ENCODE data around the gene FRMD6. TPM values are rescaled to one million over a fixed set of nuclear protein-coding genes. Genes with fewer than 3 reads are reported as not detected.

Gene FRMD6
- total and polyA plus RNA-seq, 9 donors = 19.4 to 41.4 (median 27.1) TPM

DNA sequence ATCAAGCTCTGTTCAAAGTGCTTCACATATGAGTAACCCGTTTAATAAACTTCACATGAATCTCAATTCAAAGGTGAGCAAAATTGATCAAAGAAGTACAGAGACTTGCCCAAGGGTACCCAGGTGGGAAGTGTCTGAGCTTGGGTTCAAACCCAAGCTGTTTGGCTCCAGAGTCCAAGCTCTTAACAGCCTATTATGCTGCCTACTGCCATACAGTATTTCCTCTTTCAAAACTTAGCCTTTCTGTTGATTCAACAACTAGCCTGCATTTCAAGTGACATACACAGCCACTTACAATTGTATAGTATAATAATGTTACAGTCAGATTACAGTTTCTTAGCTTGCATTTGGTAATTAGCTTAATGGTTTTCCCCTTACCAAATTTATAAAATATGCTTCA, 29.7 kb downstream of the FRMD6 start:
- no CpG with 5 or more reads among the region's 1 CpG for WGBS (ENCODE audit: insufficient coverage)
- H3K4me1 ChIP-seq (ENCODE audit: control insufficient read depth, insufficient read depth, low read length) = peaks cover 4% of the 10 kb centered on the region
- no peaks in the 10 kb centered on the region for H3K36me3 ChIP-seq (ENCODE audit: control insufficient read depth, insufficient read depth, low read length)
- DNase-seq = no peak
- H3K27me3 ChIP-seq (ENCODE audit: control insufficient read depth, insufficient read depth, low read length) = no peaks in the 10 kb centered on the region
- no peaks in the 10 kb centered on the region for H3K9me3 ChIP-seq (replicated peaks; ENCODE audit: control insufficient read depth, low read depth, low read length)
- H3K27ac ChIP-seq (ENCODE audit: low read length) = no peak overlapping the region
- H3K4me3 ChIP-seq (ENCODE audit: low read length) = no peak overlapping the region

GRCh38 chr14:51682411-51682810, 30.7 kb downstream of the FRMD6 start:
- Histone ChIP-seq H3K27me3 (ENCODE audit: control insufficient read depth, insufficient read depth, low read length) (no peaks in the 10 kb centered on the region), H3K36me3 (ENCODE audit: control insufficient read depth, insufficient read depth, low read length) (no peaks in the 10 kb centered on the region), H3K27ac (ENCODE audit: low read length) (no peak overlapping the region), H3K4me3 (ENCODE audit: low read length) (no peak overlapping the region), H3K4me1 (ENCODE audit: control insufficient read depth, insufficient read depth, low read length) (peaks cover 4% of the 10 kb centered on the region), H3K9me3 (replicated peaks; ENCODE audit: control insufficient read depth, low read depth, low read length) (no peaks in the 10 kb centered on the region)
- no CpG with 5 or more reads among the region's 1 CpG for WGBS (ENCODE audit: insufficient coverage)
- DNase-seq = no peak

GRCh38 chr14:51684760-51685159, 33.0 kb downstream of the FRMD6 start:
- Histone ChIP-seq H3K27me3 (ENCODE audit: control insufficient read depth, insufficient read depth, low read length) (no peaks in the 10 kb centered on the region), H3K27ac (ENCODE audit: low read length) (no peak overlapping the region), H3K4me1 (ENCODE audit: control insufficient read depth, insufficient read depth, low read length) (no peaks in the 10 kb centered on the region), H3K4me3 (ENCODE audit: low read length) (no peak overlapping the region), H3K36me3 (ENCODE audit: control insufficient read depth, insufficient read depth, low read length) (no peaks in the 10 kb centered on the region), H3K9me3 (replicated peaks; ENCODE audit: control insufficient read depth, low read depth, low read length) (no peaks in the 10 kb centered on the region)
- no peak for DNase-seq

- no CpG with 5 or more reads among the region's 1 CpG for WGBS (ENCODE audit: insufficient coverage)
- Histone ChIP-seq H3K27me3 (ENCODE audit: control insufficient read depth, insufficient read depth, low read length) (no peaks in the 10 kb centered on the region), H3K27ac (ENCODE audit: low read length) (no peak overlapping the region), H3K4me3 (ENCODE audit: low read length) (no peak overlapping the region), H3K36me3 (ENCODE audit: control insufficient read depth, insufficient read depth, low read length) (peaks cover 5% of the 10 kb centered on the region), H3K4me1 (ENCODE audit: control insufficient read depth, insufficient read depth, low read length) (no peaks in the 10 kb centered on the region), H3K9me3 (replicated peaks; ENCODE audit: control insufficient read depth, low read depth, low read length) (no peaks in the 10 kb centered on the region)
- no peak for DNase-seq
Measured at GRCh38 chr14:51691176-51691575, 39.5 kb downstream of the FRMD6 start.

GRCh38 chr14:51692646-51693045, 40.9 kb downstream of the FRMD6 start:
- Histone ChIP-seq H3K27ac (ENCODE audit: low read length) (no peak overlapping the region), H3K27me3 (ENCODE audit: control insufficient read depth, insufficient read depth, low read length) (no peaks in the 10 kb centered on the region), H3K4me1 (ENCODE audit: control insufficient read depth, insufficient read depth, low read length) (no peaks in the 10 kb centered on the region), H3K4me3 (ENCODE audit: low read length) (no peak overlapping the region), H3K9me3 (replicated peaks; ENCODE audit: control insufficient read depth, low read depth, low read length) (no peaks in the 10 kb centered on the region), H3K36me3 (ENCODE audit: control insufficient read depth, insufficient read depth, low read length) (peaks cover 5% of the 10 kb centered on the region)
- no peak for DNase-seq
- WGBS (ENCODE audit: insufficient coverage) = 86% methylated on average over 1 of the region's 3 CpGs

GRCh38 chr14:51697848-51698247, 46.1 kb downstream of the FRMD6 start:
- 100% methylated on average over 1 of the region's 3 CpGs for WGBS (ENCODE audit: insufficient coverage)
- DNase-seq = no peak
- Histone ChIP-seq H3K27me3 (ENCODE audit: control insufficient read depth, insufficient read depth, low read length) (no peaks in the 10 kb centered on the region), H3K9me3 (replicated peaks; ENCODE audit: control insufficient read depth, low read depth, low read length) (no peaks in the 10 kb centered on the region), H3K27ac (ENCODE audit: low read length) (no peak overlapping the region), H3K4me3 (ENCODE audit: low read length) (no peak overlapping the region), H3K4me1 (ENCODE audit: control insufficient read depth, insufficient read depth, low read length) (no peaks in the 10 kb centered on the region), H3K36me3 (ENCODE audit: control insufficient read depth, insufficient read depth, low read length) (peaks cover 3% of the 10 kb centered on the region)

- no CpG with 5 or more reads among the region's 3 CpGs for WGBS (ENCODE audit: insufficient coverage)
Measured at GRCh38 chr14:51701951-51702350, 50.2 kb downstream of the FRMD6 start.

DNA sequence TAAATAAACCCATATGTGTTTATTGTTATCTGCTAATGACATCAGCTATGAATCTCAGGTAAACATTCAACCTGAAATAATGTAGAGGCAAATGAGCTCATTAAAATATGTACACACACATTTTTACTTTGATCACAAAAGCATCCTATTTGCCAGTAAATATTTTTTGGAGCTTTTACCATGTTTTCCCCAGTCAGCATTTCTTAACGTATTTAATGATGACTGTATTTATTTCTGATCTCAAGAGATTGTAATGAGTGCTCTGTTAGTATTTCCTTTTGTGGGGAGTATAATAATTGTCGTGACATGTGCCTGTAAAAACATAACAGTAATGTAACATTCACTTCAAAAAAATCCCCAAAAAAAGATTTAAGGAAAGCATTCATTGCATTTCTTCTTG, 52.1 kb downstream of the FRMD6 start:
- WGBS (ENCODE audit: insufficient coverage) = no CpG with 5 or more reads among the region's 2 CpGs
- H3K27ac ChIP-seq (ENCODE audit: low read length) = no peak overlapping the region
- DNase-seq = no peak
- H3K9me3 ChIP-seq (replicated peaks; ENCODE audit: control insufficient read depth, low read depth, low read length) = no peaks in the 10 kb centered on the region
- no peaks in the 10 kb centered on the region for H3K4me1 ChIP-seq (ENCODE audit: control insufficient read depth, insufficient read depth, low read length)
- peaks cover 27% of the 10 kb centered on the region for H3K36me3 ChIP-seq (ENCODE audit: control insufficient read depth, insufficient read depth, low read length)
- no peaks in the 10 kb centered on the region for H3K27me3 ChIP-seq (ENCODE audit: control insufficient read depth, insufficient read depth, low read length)
- H3K4me3 ChIP-seq (ENCODE audit: low read length) = no peak overlapping the region

More at GRCh38 chr14:51701951-51702350, 50.2 kb downstream of the FRMD6 start:
- no peak overlapping the region for H3K27ac ChIP-seq (ENCODE audit: low read length)
- H3K4me1 ChIP-seq (ENCODE audit: control insufficient read depth, insufficient read depth, low read length) = no peaks in the 10 kb centered on the region
- no peaks in the 10 kb centered on the region for H3K9me3 ChIP-seq (replicated peaks; ENCODE audit: control insufficient read depth, low read depth, low read length)
- no peak overlapping the region for H3K4me3 ChIP-seq (ENCODE audit: low read length)
- no peaks in the 10 kb centered on the region for H3K27me3 ChIP-seq (ENCODE audit: control insufficient read depth, insufficient read depth, low read length)
- peak; percentile 25 for DNase-seq
- H3K36me3 ChIP-seq (ENCODE audit: control insufficient read depth, insufficient read depth, low read length) = peaks cover 20% of the 10 kb centered on the region

DNA sequence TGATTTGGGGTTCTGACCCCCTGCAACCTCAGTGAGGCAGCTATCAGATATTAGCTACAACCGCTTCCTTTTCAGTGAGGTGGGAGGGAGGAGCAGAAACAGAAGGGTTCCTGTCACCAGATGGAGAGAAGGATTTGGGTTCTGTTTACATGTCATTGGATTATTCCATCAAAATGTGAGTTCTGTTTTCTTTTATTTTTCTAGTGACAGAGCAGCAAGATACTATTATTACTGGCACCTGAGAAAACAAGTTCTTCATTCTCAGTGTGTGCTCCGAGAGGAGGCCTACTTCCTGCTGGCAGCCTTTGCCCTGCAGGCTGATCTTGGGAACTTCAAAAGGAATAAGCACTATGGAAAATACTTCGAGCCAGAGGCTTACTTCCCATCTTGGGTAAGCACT, 52.8 kb downstream of the FRMD6 start:
- Histone ChIP-seq H3K9me3 (replicated peaks; ENCODE audit: control insufficient read depth, low read depth, low read length) (no peaks in the 10 kb centered on the region), H3K27me3 (ENCODE audit: control insufficient read depth, insufficient read depth, low read length) (no peaks in the 10 kb centered on the region), H3K4me3 (ENCODE audit: low read length) (no peak overlapping the region), H3K27ac (ENCODE audit: low read length) (no peak overlapping the region), H3K4me1 (ENCODE audit: control insufficient read depth, insufficient read depth, low read length) (no peaks in the 10 kb centered on the region), H3K36me3 (ENCODE audit: control insufficient read depth, insufficient read depth, low read length) (peaks cover 32% of the 10 kb centered on the region)
- WGBS (ENCODE audit: insufficient coverage) = 81% methylated on average over 2 of the region's 3 CpGs
- no peak for DNase-seq

DNA sequence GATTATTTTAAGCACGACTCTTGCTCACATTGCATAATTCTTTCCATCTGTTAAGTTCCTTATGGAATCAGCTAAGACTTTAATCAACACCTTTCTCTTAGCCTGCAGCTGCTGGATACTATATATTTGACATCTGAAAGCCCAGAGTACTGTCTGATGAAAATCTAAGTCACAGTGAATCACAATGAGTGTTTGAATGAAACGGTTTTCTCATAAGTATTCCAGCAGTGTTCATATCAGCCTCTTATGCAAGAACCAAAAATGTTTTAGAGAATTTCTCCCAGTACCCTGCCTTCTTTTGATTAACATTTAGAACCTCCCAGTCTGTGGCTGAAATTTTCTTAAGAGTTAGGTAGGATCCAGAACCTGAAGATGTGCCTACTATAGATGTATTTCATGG, 55.6 kb downstream of the FRMD6 start:
- H3K36me3 ChIP-seq (ENCODE audit: control insufficient read depth, insufficient read depth, low read length) = peaks cover 32% of the 10 kb centered on the region
- H3K4me1 ChIP-seq (ENCODE audit: control insufficient read depth, insufficient read depth, low read length) = no peaks in the 10 kb centered on the region
- no peaks in the 10 kb centered on the region for H3K9me3 ChIP-seq (replicated peaks; ENCODE audit: control insufficient read depth, low read depth, low read length)
- DNase-seq = no peak
- H3K27me3 ChIP-seq (ENCODE audit: control insufficient read depth, insufficient read depth, low read length) = no peaks in the 10 kb centered on the region
- H3K27ac ChIP-seq (ENCODE audit: low read length) = no peak overlapping the region
- WGBS (ENCODE audit: insufficient coverage) = no CpG with 5 or more reads among the region's 2 CpGs
- H3K4me3 ChIP-seq (ENCODE audit: low read length) = no peak overlapping the region

DNA sequence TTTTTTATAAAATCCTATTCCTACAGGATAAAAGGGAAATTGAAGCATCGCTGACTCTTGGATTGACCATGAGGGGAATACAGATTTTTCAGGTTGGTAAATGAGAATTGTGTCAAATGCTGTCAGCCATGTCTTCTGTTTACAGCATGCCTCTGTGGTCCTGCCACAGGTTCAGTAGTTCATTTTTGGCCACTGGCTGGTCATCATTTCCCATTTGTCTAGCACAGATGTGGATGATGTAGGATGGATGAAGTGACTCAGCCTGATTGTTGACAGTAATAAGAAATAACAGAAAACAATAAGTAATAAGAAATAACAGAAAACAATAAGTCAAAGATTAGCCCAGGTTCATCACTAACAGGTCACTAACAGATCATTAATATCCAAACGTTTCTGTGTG, 59.8 kb downstream of the FRMD6 start:
- WGBS (ENCODE audit: insufficient coverage) = no CpG with 5 or more reads among the region's 2 CpGs

More for the DNA sequence above, 59.8 kb downstream of the FRMD6 start:
- Histone ChIP-seq H3K4me3 (ENCODE audit: low read length) (no peak overlapping the region), H3K27me3 (ENCODE audit: control insufficient read depth, insufficient read depth, low read length) (no peaks in the 10 kb centered on the region), H3K4me1 (ENCODE audit: control insufficient read depth, insufficient read depth, low read length) (no peaks in the 10 kb centered on the region), H3K36me3 (ENCODE audit: control insufficient read depth, insufficient read depth, low read length) (peaks cover 33% of the 10 kb centered on the region), H3K9me3 (replicated peaks; ENCODE audit: control insufficient read depth, low read depth, low read length) (no peaks in the 10 kb centered on the region), H3K27ac (ENCODE audit: low read length) (no peak overlapping the region)
- DNase-seq = no peak
